Lower leg skin (tissue), 3 donors: ENCODE data around the gene IFNGR1.

Experiments used
- POLR2A ChIP-seq, 2 donors: fragments of 450-650 bp; IDR thresholded peaks; one replicate each; pipeline ENCODE4 v1.6.1; 2016 to 2017; ENCODE audit warnings: antibody characterized with exemption in 2 of 2, mild to moderate bottlenecking in 1 of 2, moderate library complexity in 1 of 2
- TF ChIP-seq, protein P1 (sequence below), 3 donors: fragments of 450-650 bp; IDR thresholded peaks; one replicate each; pipeline ENCODE4 v1.5.1; 2016; ENCODE audit warnings: antibody characterized with exemption in 3 of 3, mild to moderate bottlenecking in 3 of 3, moderate library complexity in 2 of 3

DNA sequence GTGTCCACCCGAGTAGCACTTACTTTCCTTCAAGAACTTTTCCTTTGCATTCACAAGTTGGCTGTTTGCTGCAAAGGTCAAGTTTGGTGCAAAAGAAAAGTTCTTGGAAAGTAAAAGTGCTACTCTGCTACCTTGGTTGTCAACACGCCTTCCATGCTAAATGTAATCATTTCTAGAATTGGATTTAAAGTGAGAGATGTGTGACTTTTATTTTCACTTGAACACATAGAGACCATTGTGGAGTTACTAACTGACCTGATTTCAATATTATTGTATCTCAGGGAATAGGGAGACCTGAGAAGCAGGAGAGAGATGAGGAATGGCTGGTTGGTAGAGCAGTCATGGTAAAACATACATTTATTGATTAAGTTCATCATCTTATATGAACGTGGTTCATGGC, 49.7 kb upstream of the IFNGR1 start:
- TF ChIP-seq, protein P1, sequence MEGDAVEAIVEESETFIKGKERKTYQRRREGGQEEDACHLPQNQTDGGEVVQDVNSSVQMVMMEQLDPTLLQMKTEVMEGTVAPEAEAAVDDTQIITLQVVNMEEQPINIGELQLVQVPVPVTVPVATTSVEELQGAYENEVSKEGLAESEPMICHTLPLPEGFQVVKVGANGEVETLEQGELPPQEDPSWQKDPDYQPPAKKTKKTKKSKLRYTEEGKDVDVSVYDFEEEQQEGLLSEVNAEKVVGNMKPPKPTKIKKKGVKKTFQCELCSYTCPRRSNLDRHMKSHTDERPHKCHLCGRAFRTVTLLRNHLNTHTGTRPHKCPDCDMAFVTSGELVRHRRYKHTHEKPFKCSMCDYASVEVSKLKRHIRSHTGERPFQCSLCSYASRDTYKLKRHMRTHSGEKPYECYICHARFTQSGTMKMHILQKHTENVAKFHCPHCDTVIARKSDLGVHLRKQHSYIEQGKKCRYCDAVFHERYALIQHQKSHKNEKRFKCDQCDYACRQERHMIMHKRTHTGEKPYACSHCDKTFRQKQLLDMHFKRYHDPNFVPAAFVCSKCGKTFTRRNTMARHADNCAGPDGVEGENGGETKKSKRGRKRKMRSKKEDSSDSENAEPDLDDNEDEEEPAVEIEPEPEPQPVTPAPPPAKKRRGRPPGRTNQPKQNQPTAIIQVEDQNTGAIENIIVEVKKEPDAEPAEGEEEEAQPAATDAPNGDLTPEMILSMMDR (IDR thresholded peaks at IDR 0.05), result no peak
- TF ChIP-seq POLR2A (IDR thresholded peaks at IDR 0.05), result no peak
